GM13976 (cell line): Measurements from ENCODE around the gene LTA4H.

ENCODE experiments used
- DNase-seq: peaks from one replicate; pipeline ENCODE4 v3.0.0; 2012; ENCODE audit warnings: low spot score
- CTCF ChIP-seq: IDR thresholded peaks from 2 replicates; pipeline ENCODE4 v1.5.1; 2012; ENCODE audit warnings: borderline replicate concordance, mild to moderate bottlenecking; ENCODE audit not compliant: insufficient read depth; ENCODE audit errors: extremely low read depth, missing control alignments, control extremely low read depth
- in situ Hi-C: fragments of 300-500 bp; cut with MboI; formaldehyde crosslinking; loops from one replicate; pipeline ENCODE4 v1.12.0; 2022; ENCODE audit warnings: low sequenced_read_pairs, mixed read lengths, inconsistent platforms; ENCODE audit not compliant: unreplicated experiment

Gene LTA4H

GRCh38 chr12:96041181-96041580 is 5.8 kb upstream of the LTA4H start:
- TF ChIP-seq CTCF: no peak
- no peak for DNase-seq
- in situ Hi-C loops: no loop called here

- DNase-seq: no peak
- TF ChIP-seq CTCF: no peak
- in situ Hi-C loops: no loop called here
Observed at GRCh38 chr12:96040305-96041133, 5.1 kb upstream of the LTA4H start.

- in situ Hi-C loops: no loop called here
- DNase-seq: no peak
- TF ChIP-seq CTCF: no peak
Observed at GRCh38 chr12:96039516-96039915, 4.1 kb upstream of the LTA4H start.

DNA sequence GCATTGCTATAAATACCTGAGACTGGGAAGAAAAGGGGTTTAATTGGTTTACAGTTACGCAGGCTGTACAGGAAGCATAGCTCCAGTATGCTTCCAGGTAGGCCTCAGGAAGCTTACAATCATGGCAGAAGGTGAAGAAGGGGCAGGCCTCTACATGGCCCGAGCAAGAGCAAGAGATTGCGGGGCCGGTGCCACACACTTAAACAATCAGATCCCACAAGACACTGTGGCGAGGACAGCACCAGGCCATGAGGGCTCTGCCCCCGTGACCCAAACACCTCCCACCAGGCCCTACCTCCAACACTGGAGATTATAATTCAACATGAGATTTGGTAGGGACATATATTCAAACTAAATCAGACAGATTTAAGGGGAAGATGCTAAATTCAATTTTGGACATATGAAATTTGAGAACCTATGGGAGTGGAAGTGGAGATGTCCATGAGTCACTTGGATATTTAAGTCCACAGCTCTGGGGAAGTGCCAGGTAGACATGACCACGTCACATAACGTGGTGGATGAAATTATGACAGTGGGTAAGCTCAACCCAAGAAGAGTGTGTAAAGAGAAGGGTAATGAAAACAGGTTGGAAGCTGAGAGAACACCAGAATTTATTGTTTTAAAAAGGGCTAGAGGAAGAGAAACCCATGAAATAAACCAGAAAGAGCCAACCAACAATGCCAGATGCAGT is 1.5 kb upstream of the LTA4H start:
- no peak for TF ChIP-seq CTCF
- in situ Hi-C loops: no loop called here
- no peak for DNase-seq

GRCh38 chr12:96034621-96035282 is 635 bp downstream of the LTA4H start:
- TF ChIP-seq CTCF: no peak
- in situ Hi-C loops: no loop called here
- DNase-seq: no peak

DNA sequence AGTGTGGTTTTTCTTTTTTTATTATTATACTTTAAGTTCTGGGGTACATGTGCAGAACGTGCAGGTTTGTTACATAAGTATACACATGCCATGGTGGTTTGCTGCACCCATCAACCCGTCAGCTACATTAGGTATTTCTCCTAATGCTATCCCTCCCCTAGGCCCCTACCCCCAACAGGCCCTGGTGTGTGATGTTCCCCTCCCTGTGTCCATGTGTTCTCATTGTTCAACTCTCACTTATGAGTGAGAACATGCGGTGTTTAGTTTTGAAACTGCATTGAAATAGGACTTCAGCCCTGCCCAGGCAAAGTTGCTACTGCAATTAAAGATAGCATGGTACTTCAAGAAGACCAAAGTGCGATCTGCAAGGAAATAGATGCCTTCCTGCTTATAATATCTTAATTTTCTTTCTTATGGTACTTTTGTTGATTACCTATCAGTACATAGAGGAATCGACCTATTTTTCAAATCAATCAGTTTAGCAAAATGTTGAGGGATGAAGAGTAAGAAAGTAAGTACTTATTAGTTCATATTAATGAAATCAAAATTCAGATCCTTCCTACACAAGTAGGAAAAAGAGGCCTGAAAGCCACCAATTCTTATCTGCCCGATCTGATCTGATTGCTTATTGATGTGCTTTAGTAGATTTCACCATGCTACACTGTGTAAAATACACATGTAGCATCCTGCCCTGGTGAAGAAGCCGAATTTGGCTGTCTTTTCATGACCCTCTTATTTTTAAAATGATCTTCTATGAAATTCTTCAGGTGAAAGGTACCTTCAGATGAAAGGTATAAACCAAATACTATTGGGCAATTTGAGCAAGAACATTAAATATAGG is 1.6 kb downstream of the LTA4H start:
- in situ Hi-C loops: no loop called here
- no peak for DNase-seq
- no peak for TF ChIP-seq CTCF
